NT2/D1 (cell line): Measurements from ENCODE around the gene RNASE1.

Experiments
- DNase-seq: peaks from one replicate; pipeline ENCODE4 v3.0.0-alpha.2; 2011; ENCODE audit warnings: low read depth, low spot score
- H3K27me3 ChIP-seq: 2 replicates; pipeline ENCODE4 v1.6.0; 2011; ENCODE audit warnings: mild to moderate bottlenecking; ENCODE audit not compliant: insufficient read length, insufficient read depth
- H3K36me3 ChIP-seq: 2 replicates; pipeline ENCODE4 v1.6.1; 2011; ENCODE audit warnings: mild to moderate bottlenecking, low read length, mixed read lengths; ENCODE audit not compliant: insufficient read depth, insufficient read length
- H3K4me1 ChIP-seq: 2 replicates; pipeline ENCODE4 v1.5.1; 2011; ENCODE audit not compliant: insufficient read depth, insufficient read length
- H3K4me3 ChIP-seq: 2 replicates; pipeline ENCODE4 v1.5.1; 2011; ENCODE audit warnings: low read depth; ENCODE audit not compliant: insufficient read length
- H3K9ac ChIP-seq: 2 replicates; pipeline ENCODE4 v1.6.0; 2011; ENCODE audit warnings: low read depth; ENCODE audit not compliant: insufficient read length
- H3K9me3 ChIP-seq: 2 replicates; pipeline ENCODE4 v1.5.1; 2011; ENCODE audit warnings: mild to moderate bottlenecking, low read length; ENCODE audit not compliant: insufficient read depth
- SUZ12 ChIP-seq: IDR thresholded peaks from 2 replicates; pipeline ENCODE4 v1.6.1; 2011; ENCODE audit not compliant: insufficient read length, insufficient read depth; ENCODE audit errors: extremely low read depth
- YY1 ChIP-seq: IDR thresholded peaks from 2 replicates; pipeline ENCODE4 v1.6.1; 2011; ENCODE audit not compliant: insufficient read length, insufficient read depth
- ZNF274 ChIP-seq: IDR thresholded peaks from 2 replicates; pipeline ENCODE4 v1.6.1; 2011; ENCODE audit warnings: mild to moderate bottlenecking, low read depth, low read length

RNASE1 gene

GRCh38 chr14:20802341-20803084 lies at the start of gene RNASE1:
RNASE1 (minus strand) TSS chr14:20802844; CDS start chr14:20802068, 776 bp downstream.
- DNase-seq, result no peak
- H3K27me3 ChIP-seq, result no peaks in the 10 kb centered on the region
- no peak for TF ChIP-seq SUZ12
- TF ChIP-seq YY1, result no peak
- TF ChIP-seq ZNF274, result no peak

GRCh38 chr14:20848955-20849570 lies 46.4 kb upstream of the RNASE1 start:
- no peaks in the 10 kb centered on the region for H3K36me3 ChIP-seq
- no peak overlapping the region for H3K4me3 ChIP-seq
- DNase-seq, result no peak
- TF ChIP-seq SUZ12, result no peak
- H3K4me1 ChIP-seq, result no peaks in the 10 kb centered on the region
- no peak overlapping the region for H3K9ac ChIP-seq
- H3K27me3 ChIP-seq, result no peaks in the 10 kb centered on the region
- no peaks in the 10 kb centered on the region for H3K9me3 ChIP-seq

More at GRCh38 chr14:20802341-20803084, at the start of gene RNASE1:
- no peaks in the 10 kb centered on the region for H3K9me3 ChIP-seq
- no peak within 1 kb of the TSS for H3K9ac ChIP-seq
- H3K4me1 ChIP-seq, result peaks cover 8% of the 10 kb centered on the region
- H3K36me3 ChIP-seq, result no peaks in the 10 kb centered on the region
- H3K4me3 ChIP-seq, result no peak within 1 kb of the TSS

GRCh38 chr14:20848316-20848954 lies 45.8 kb upstream of the RNASE1 start:
- Histone ChIP-seq H3K36me3 (no peaks in the 10 kb centered on the region), H3K4me1 (no peaks in the 10 kb centered on the region), H3K9ac (no peak overlapping the region), H3K9me3 (no peaks in the 10 kb centered on the region), H3K4me3 (no peak overlapping the region), H3K27me3 (no peaks in the 10 kb centered on the region)
- no peak for DNase-seq
- no peak for TF ChIP-seq SUZ12
- TF ChIP-seq ZNF274, result no peak
- no peak for TF ChIP-seq YY1

- no peak for TF ChIP-seq YY1
- no peak for TF ChIP-seq ZNF274
- TF ChIP-seq SUZ12, result no peak
- Histone ChIP-seq H3K4me3 (no peak overlapping the region), H3K9me3 (no peaks in the 10 kb centered on the region), H3K9ac (no peak overlapping the region), H3K4me1 (no peaks in the 10 kb centered on the region), H3K27me3 (no peaks in the 10 kb centered on the region), H3K36me3 (no peaks in the 10 kb centered on the region)
- DNase-seq, result no peak
Observed at GRCh38 chr14:20846560-20846959, 43.9 kb upstream of the RNASE1 start.

GRCh38 chr14:20841096-20841495 lies 38.5 kb upstream of the RNASE1 start:
- H3K9me3 ChIP-seq, result no peaks in the 10 kb centered on the region
- H3K27me3 ChIP-seq, result no peaks in the 10 kb centered on the region
- no peak for TF ChIP-seq SUZ12
- no peak for TF ChIP-seq ZNF274
- no peak for TF ChIP-seq YY1
- no peak overlapping the region for H3K9ac ChIP-seq
- H3K36me3 ChIP-seq, result no peaks in the 10 kb centered on the region
- H3K4me3 ChIP-seq, result no peak overlapping the region
- DNase-seq, result no peak
- H3K4me1 ChIP-seq, result no peaks in the 10 kb centered on the region

- Histone ChIP-seq H3K9me3 (no peaks in the 10 kb centered on the region), H3K4me1 (no peaks in the 10 kb centered on the region), H3K36me3 (no peaks in the 10 kb centered on the region), H3K9ac (no peak overlapping the region), H3K4me3 (no peak overlapping the region), H3K27me3 (no peaks in the 10 kb centered on the region)
- TF ChIP-seq YY1, result no peak
- no peak for TF ChIP-seq ZNF274
- no peak for TF ChIP-seq SUZ12
- no peak for DNase-seq
Observed at GRCh38 chr14:20837831-20838230, 35.2 kb upstream of the RNASE1 start.

GRCh38 chr14:20836668-20837338 lies 34.2 kb upstream of the RNASE1 start:
- no peak for DNase-seq

More at GRCh38 chr14:20836668-20837338, 34.2 kb upstream of the RNASE1 start:
- TF ChIP-seq ZNF274 (no peak), SUZ12 (no peak), YY1 (no peak)
- Histone ChIP-seq H3K4me1 (no peaks in the 10 kb centered on the region), H3K9ac (no peak overlapping the region), H3K9me3 (no peaks in the 10 kb centered on the region), H3K27me3 (no peaks in the 10 kb centered on the region), H3K36me3 (no peaks in the 10 kb centered on the region), H3K4me3 (no peak overlapping the region)
